Hepatocyte (in vitro differentiated cells): ENCODE data around the gene CDK9. TPM values are rescaled to one million over a fixed set of nuclear protein-coding genes. Genes with fewer than 3 reads are reported as not detected.
"Not testable (repeated sequence)": the region's sequence is repeated elsewhere in the genome, so short reads cannot be mapped to it uniquely, and the experiment has no call there.

Experiments used
- DNase-seq: peaks from one replicate; pipeline ENCODE4 v3.0.0-alpha.2; 2016; ENCODE audit warnings: low spot score
- H2AFZ ChIP-seq: fragments of 200-600 bp; sonication (generic); 2 replicates; pipeline ENCODE4 v1.6.0; 2016; ENCODE audit warnings: antibody characterized with exemption, mild to moderate bottlenecking
- H3K27ac ChIP-seq: fragments of 200-600 bp; sonication (generic); 2 replicates; pipeline ENCODE4 v1.5.1; 2016; ENCODE audit warnings: mild to moderate bottlenecking
- H3K27me3 ChIP-seq: fragments of 200-600 bp; sonication (generic); 2 replicates; pipeline ENCODE4 v1.6.1; 2016
- H3K36me3 ChIP-seq: fragments of 200-600 bp; sonication (generic); replicated peaks from 2 replicates; pipeline ENCODE4 v1.5.1; 2016; ENCODE audit warnings: low read depth; ENCODE audit not compliant: insufficient read depth
- H3K4me1 ChIP-seq: fragments of 200-600 bp; sonication (generic); 2 replicates; pipeline ENCODE4 v1.5.1; 2016; ENCODE audit warnings: mild to moderate bottlenecking, moderate library complexity; ENCODE audit not compliant: insufficient read depth
- H3K4me2 ChIP-seq: fragments of 200-600 bp; sonication (generic); 2 replicates; pipeline ENCODE4 v1.6.0; 2016
- H3K4me3 ChIP-seq: fragments of 200-600 bp; sonication (generic); 2 replicates; pipeline ENCODE4 v1.5.1; 2016; ENCODE audit warnings: mild to moderate bottlenecking
- H3K79me2 ChIP-seq: fragments of 200-600 bp; sonication (generic); 2 replicates; pipeline ENCODE4 v1.6.0; 2017; ENCODE audit warnings: mild to moderate bottlenecking
- H3K9me2 ChIP-seq: fragments of 200-600 bp; sonication (generic); replicated peaks from 2 replicates; pipeline ENCODE4 v1.6.0; 2017; ENCODE audit warnings: mild to moderate bottlenecking; ENCODE audit not compliant: insufficient read depth
- H3K9me3 ChIP-seq: fragments of 200-600 bp; sonication (generic); 2 replicates; pipeline ENCODE4 v1.5.1; 2016; ENCODE audit warnings: low read depth, mild to moderate bottlenecking
- H4K20me1 ChIP-seq: fragments of 200-600 bp; sonication (generic); 2 replicates; pipeline ENCODE4 v1.6.0; 2016; ENCODE audit warnings: mild to moderate bottlenecking; ENCODE audit not compliant: insufficient read depth, poor library complexity, severe bottlenecking
- EZH2 ChIP-seq: fragments of 200-600 bp; sonication (generic); IDR thresholded peaks from 2 replicates; pipeline ENCODE4 v1.6.1; 2016; ENCODE audit warnings: antibody characterized with exemption, mild to moderate bottlenecking, borderline replicate concordance
- EZH2phosphoT487 ChIP-seq: fragments of 200-600 bp; sonication (generic); IDR thresholded peaks from one replicate; pipeline ENCODE4 v1.6.1; 2018; ENCODE audit warnings: antibody characterized with exemption, mild to moderate bottlenecking, low read depth, moderate library complexity; ENCODE audit not compliant: unreplicated experiment, severe bottlenecking
- whole genome bisulfite sequencing: methylation state at CpG from one replicate; pipeline ENCODE4 v1.1.6; 2016; ENCODE audit warnings: low lambda C conversion rate; ENCODE audit errors: missing lambda C conversion rate; 5-methylcytosine and 5-hydroxymethylcytosine counted together
- polyA plus RNA-seq: library from polyadenylated mRNA; unstranded; fragments of >200 nt; fragmentation: Nextera tagmentation; extraction: Ambion mirVana; gene quantifications from 2 replicates; pipeline ENCODE4 v1.2.1, GENCODE V29; 2016
- total RNA-seq: library from RNA; depleted of rRNA; stranded (reverse); fragments of >200 nt; gene quantifications from 2 replicates; pipeline ENCODE4 v1.2.3, GENCODE V29; 2014
- TF ChIP-seq, protein P1 (sequence below): fragments of 200-600 bp; sonication (generic); IDR thresholded peaks from 2 replicates; pipeline ENCODE4 v1.5.1; 2016; ENCODE audit warnings: antibody characterized with exemption, mild to moderate bottlenecking; ENCODE audit not compliant: poor library complexity

The CDK9 gene
- total and polyA plus RNA-seq, 2 experiments from 2014 or later: 84.6 to 91.4 TPM

DNA sequence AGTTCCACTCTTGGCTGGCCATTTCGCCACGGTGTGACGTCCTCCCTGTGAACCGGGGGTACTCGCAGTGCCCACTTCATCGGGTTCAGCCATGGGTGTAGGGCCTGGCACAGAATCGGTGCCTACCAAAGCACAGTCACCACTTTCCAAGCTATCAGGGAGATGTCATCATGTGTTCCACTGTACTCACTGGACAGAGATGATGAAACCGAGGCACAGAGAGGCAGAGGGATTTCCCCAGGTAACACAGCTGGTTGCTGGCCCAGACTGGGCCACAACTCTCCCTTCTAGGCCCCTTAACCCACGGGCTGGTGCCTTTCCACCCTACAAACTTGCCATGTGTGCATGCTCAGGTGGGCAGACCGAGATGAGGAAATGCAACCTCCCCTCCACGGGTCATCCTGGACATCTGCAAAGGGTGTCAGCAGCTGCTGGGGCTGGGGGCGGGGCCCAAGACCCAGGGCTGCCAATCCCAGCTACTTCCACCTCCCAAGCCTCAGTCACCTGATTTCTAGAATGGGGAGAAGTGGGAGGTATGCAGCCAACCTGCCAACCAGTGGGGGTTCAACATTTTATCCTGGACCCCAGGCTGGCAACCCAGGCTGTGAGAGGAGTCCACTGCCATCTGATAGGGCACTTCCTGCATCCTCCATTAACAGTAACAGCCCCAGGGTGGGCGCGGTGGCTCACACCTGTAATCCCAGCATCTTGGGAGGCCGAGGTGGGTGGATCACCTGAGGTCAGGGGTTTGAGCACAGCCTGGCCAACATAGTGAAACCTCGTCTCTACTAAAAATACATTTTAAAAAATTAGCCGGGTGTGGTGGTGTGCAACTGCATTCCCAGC, 6.5 kb upstream of the CDK9 start:
- no peaks in the 10 kb centered on the region for H3K9me3 ChIP-seq
- no peaks in the 10 kb centered on the region for H3K36me3 ChIP-seq
- no peaks in the 10 kb centered on the region for H3K4me1 ChIP-seq
- no peak for DNase-seq
- no peaks in the 10 kb centered on the region for H3K9me2 ChIP-seq
- no peak overlapping the region for H3K4me3 ChIP-seq
- no peak overlapping the region for H3K27ac ChIP-seq
- H3K79me2 ChIP-seq: no peaks in the 10 kb centered on the region
- no peak overlapping the region for H2AFZ ChIP-seq
- WGBS: 88% methylated on average over 17 of the region's 17 CpGs
- no peak overlapping the region for H3K4me2 ChIP-seq
- H3K27me3 ChIP-seq: no peaks in the 10 kb centered on the region
- H4K20me1 ChIP-seq: no peaks in the 10 kb centered on the region
- no peak for TF ChIP-seq EZH2phosphoT487
- TF ChIP-seq, protein P1, sequence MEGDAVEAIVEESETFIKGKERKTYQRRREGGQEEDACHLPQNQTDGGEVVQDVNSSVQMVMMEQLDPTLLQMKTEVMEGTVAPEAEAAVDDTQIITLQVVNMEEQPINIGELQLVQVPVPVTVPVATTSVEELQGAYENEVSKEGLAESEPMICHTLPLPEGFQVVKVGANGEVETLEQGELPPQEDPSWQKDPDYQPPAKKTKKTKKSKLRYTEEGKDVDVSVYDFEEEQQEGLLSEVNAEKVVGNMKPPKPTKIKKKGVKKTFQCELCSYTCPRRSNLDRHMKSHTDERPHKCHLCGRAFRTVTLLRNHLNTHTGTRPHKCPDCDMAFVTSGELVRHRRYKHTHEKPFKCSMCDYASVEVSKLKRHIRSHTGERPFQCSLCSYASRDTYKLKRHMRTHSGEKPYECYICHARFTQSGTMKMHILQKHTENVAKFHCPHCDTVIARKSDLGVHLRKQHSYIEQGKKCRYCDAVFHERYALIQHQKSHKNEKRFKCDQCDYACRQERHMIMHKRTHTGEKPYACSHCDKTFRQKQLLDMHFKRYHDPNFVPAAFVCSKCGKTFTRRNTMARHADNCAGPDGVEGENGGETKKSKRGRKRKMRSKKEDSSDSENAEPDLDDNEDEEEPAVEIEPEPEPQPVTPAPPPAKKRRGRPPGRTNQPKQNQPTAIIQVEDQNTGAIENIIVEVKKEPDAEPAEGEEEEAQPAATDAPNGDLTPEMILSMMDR: no peak
- TF ChIP-seq EZH2: no peak

DNA sequence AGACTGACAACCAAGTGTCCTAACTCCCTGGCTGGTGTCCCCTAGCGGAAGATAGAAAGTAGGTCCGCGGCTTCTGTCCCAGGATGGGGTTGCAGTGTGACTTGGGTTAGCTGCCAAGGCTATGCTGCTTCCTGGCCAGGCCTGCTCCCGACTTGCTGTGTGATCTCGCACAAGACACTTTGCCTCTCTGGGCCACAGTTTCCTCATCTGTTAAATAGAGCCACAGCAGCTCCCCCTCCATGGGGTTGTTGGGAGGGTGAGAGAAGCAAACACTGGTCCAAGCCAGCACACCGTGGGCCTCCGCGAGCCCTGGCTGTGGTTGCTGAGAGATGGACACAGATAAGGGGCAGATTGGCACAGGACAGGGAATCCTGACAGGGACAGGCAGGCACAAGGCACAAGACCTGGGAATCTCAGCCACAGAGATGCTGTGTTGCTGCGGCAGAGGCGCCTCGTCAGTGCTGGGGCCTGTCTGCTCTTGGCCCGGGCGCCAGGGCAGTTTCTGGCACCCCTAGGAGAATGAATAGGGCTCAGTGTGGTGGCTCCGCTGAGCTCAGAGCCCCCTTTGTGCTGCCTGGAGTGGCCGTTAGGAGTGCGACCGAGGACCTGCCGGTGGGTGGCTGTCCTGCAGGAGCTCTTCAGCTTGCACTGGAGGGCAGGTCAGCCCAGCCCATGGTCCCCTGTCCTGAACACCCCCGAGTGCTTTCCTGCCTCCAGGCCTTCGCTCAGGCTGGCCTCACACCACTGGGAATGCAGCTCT, 5.5 kb upstream of the CDK9 start:
- Histone ChIP-seq H3K36me3 (no peaks in the 10 kb centered on the region), H3K9me2 (no peaks in the 10 kb centered on the region), H4K20me1 (no peaks in the 10 kb centered on the region), H3K4me2 (no peak overlapping the region), H3K9me3 (no peaks in the 10 kb centered on the region), H3K27ac (no peak overlapping the region), H2AFZ (no peak overlapping the region), H3K79me2 (no peaks in the 10 kb centered on the region), H3K27me3 (no peaks in the 10 kb centered on the region), H3K4me3 (no peak overlapping the region), H3K4me1 (no peaks in the 10 kb centered on the region)
- TF ChIP-seq EZH2phosphoT487 (no peak), EZH2 (no peak)
- TF ChIP-seq, protein P1: no peak
- DNase-seq: no peak
- 83% methylated on average over 19 of the region's 20 CpGs for WGBS

DNA sequence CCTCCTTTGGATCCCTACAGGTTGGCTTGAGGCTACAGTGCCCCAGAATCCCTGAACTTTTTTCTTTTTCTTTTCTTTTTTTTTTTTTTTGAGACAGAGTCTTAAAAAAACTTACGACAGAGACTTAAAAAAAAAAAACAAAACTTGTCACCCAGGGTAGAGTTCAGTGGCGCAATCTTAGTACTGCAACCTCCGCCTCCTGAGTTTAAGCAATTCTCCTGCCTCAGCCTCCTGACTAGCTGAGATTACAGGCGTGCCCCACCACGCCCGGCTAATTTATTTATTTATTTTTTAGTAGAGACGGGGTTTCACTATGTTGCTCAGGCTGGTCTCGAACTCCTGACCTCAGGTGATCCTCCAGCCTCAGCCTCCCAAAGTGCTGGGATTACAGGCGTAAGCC, 4.9 kb upstream of the CDK9 start:
- H3K9me3 ChIP-seq, H3K4me1 ChIP-seq, H3K9me2 ChIP-seq, DNase-seq, H2AFZ ChIP-seq, H3K36me3 ChIP-seq, H3K27ac ChIP-seq, H3K27me3 ChIP-seq, H4K20me1 ChIP-seq, H3K4me2 ChIP-seq, H3K4me3 ChIP-seq, H3K79me2 ChIP-seq: not testable (repeated sequence)
- 88% methylated on average over 9 of the region's 9 CpGs for WGBS

DNA sequence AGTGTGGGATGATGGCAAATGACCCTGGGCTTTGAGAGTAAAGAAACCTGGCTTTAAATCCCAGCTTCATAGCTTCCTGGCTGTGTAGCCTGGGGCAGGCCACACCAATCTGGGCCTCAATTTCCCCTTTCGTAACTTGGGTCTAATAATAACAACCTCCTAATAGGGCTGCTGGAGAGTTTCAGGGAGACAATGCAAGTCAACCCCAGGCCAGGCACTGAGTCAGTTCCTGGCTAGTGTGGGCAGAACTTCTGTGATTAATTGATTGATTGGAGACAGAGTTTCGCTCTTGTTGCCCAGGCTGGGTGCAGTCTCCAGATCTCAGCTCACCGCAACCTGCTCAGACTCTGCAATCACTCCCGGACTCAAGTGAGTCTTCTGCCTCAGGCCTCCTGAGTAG, 4.0 kb upstream of the CDK9 start:
- H3K9me2 ChIP-seq: no peaks in the 10 kb centered on the region
- TF ChIP-seq EZH2: no peak
- no peak for TF ChIP-seq EZH2phosphoT487
- TF ChIP-seq, protein P1: no peak
- no peak overlapping the region for H3K27ac ChIP-seq
- no peak for DNase-seq
- no peaks in the 10 kb centered on the region for H3K36me3 ChIP-seq
- no peak overlapping the region for H2AFZ ChIP-seq
- 81% methylated on average over 4 of the region's 4 CpGs for WGBS
- H3K4me3 ChIP-seq: no peak overlapping the region
- no peak overlapping the region for H3K4me2 ChIP-seq
- no peaks in the 10 kb centered on the region for H3K27me3 ChIP-seq
- H3K79me2 ChIP-seq: peaks cover 7% of the 10 kb centered on the region
- peaks cover 6% of the 10 kb centered on the region for H4K20me1 ChIP-seq
- H3K4me1 ChIP-seq: peaks cover under 1% of the 10 kb centered on the region
- no peaks in the 10 kb centered on the region for H3K9me3 ChIP-seq
